GM19099 (cell line): ENCODE results near the gene LRRC74A.

Experiments
- POLR2A ChIP-seq: IDR thresholded peaks from 3 replicates; pipeline ENCODE4 v1.6.1; 2011; ENCODE audit warnings: low read depth; ENCODE audit not compliant: insufficient read length; ENCODE audit errors: extremely low read depth

LRRC74A gene

GRCh38 chr14:76826122-76826521 is at the start of gene LRRC74A:
Gene LRRC74A (plus strand): TSS chr14:76826408. CDS start chr14:76826698, 290 bp downstream.
- no peak for TF ChIP-seq POLR2A

GRCh38 chr14:76776428-76777251 is 49.6 kb upstream of the LRRC74A start:
- TF ChIP-seq POLR2A: no peak

GRCh38 chr14:76777721-76778120 is 48.5 kb upstream of the LRRC74A start:
- no peak for TF ChIP-seq POLR2A

GRCh38 chr14:76778546-76779215 is 47.5 kb upstream of the LRRC74A start:
- TF ChIP-seq POLR2A: no peak

- no peak for TF ChIP-seq POLR2A
Measured at GRCh38 chr14:76779221-76780057, 46.8 kb upstream of the LRRC74A start.

GRCh38 chr14:76780058-76780345 is 46.2 kb upstream of the LRRC74A start:
- no peak for TF ChIP-seq POLR2A

- no peak for TF ChIP-seq POLR2A
Measured at GRCh38 chr14:76780360-76780759, 45.8 kb upstream of the LRRC74A start.

GRCh38 chr14:76780875-76781647 is 45.1 kb upstream of the LRRC74A start:
- no peak for TF ChIP-seq POLR2A

GRCh38 chr14:76781648-76782051 is 44.6 kb upstream of the LRRC74A start:
- TF ChIP-seq POLR2A: no peak

GRCh38 chr14:76782115-76782884 is 43.9 kb upstream of the LRRC74A start:
- no peak for TF ChIP-seq POLR2A

GRCh38 chr14:76782885-76783566 is 43.2 kb upstream of the LRRC74A start:
- TF ChIP-seq POLR2A: no peak

GRCh38 chr14:76784266-76784874 is 41.8 kb upstream of the LRRC74A start:
- TF ChIP-seq POLR2A: no peak

- TF ChIP-seq POLR2A: no peak
Measured at GRCh38 chr14:76784881-76785280, 41.3 kb upstream of the LRRC74A start.
